ENCODE measurements around the gene KRTAP26-1. TPM values are rescaled to one million over a fixed set of nuclear protein-coding genes. Genes with fewer than 3 reads are reported as not detected.

KRTAP26-1 gene
- total RNA-seq, 2 experiments from 2014 or later: not detected

- POLR2A ChIA-PET: no interaction called here
- no peaks in the 10 kb centered on the region for H3K4me1 Mint-ChIP-seq (ENCODE audit: low read depth)
- no peaks in the 10 kb centered on the region for H3K4me1 ChIP-seq (ENCODE audit: insufficient read depth, low read length)
- no peaks in the 10 kb centered on the region for H3K36me3 ChIP-seq (ENCODE audit: insufficient read depth, low read length)
- H3K27me3 ChIP-seq (ENCODE audit: control insufficient read depth in 1 of 2, insufficient read depth in 2 of 2, low read length in 2 of 2): no peaks in the 10 kb centered on the region
- H3K4me3 Mint-ChIP-seq: no peak overlapping the region
- intact Hi-C loops (cut with DNase I, micrococcal nuclease): no loop called here
- peaks cover 12% of the 10 kb centered on the region for H3K9me3 Mint-ChIP-seq
- H3K9me3 ChIP-seq (ENCODE audit: control insufficient read depth in 1 of 2, insufficient read depth in 1 of 2, low read length in 2 of 2): peaks cover 0 to 13% of the 10 kb centered on the region in 2 experiments
- TF ChIP-seq, protein P1, sequence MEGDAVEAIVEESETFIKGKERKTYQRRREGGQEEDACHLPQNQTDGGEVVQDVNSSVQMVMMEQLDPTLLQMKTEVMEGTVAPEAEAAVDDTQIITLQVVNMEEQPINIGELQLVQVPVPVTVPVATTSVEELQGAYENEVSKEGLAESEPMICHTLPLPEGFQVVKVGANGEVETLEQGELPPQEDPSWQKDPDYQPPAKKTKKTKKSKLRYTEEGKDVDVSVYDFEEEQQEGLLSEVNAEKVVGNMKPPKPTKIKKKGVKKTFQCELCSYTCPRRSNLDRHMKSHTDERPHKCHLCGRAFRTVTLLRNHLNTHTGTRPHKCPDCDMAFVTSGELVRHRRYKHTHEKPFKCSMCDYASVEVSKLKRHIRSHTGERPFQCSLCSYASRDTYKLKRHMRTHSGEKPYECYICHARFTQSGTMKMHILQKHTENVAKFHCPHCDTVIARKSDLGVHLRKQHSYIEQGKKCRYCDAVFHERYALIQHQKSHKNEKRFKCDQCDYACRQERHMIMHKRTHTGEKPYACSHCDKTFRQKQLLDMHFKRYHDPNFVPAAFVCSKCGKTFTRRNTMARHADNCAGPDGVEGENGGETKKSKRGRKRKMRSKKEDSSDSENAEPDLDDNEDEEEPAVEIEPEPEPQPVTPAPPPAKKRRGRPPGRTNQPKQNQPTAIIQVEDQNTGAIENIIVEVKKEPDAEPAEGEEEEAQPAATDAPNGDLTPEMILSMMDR (IDR thresholded peaks at IDR 0.05): no peak
- CTCF ChIA-PET: no interaction called here
- DNase-seq: no peak
- H3K27me3 Mint-ChIP-seq: no peaks in the 10 kb centered on the region
- H3K27ac Mint-ChIP-seq: no peak overlapping the region
- H3K36me3 Mint-ChIP-seq (ENCODE audit: low read depth): no peaks in the 10 kb centered on the region
- H3K4me3 ChIP-seq (ENCODE audit: low read length): no peak overlapping the region
- no peak for ATAC-seq (ENCODE audit: poor library complexity)
- no peak overlapping the region for H3K27ac ChIP-seq (ENCODE audit: low read depth in 1 of 2, low read length in 2 of 2)
These were observed 6.3 kb upstream of the KRTAP26-1 start for GRCh38 chr21:30326390-30326789.

GRCh38 chr21:30315701-30316100 is 4.4 kb downstream of the KRTAP26-1 start:
- no peak for ATAC-seq (ENCODE audit: poor library complexity)
- CTCF ChIA-PET: no interaction called here
- intact Hi-C loops (cut with DNase I, micrococcal nuclease): no loop called here

DNA sequence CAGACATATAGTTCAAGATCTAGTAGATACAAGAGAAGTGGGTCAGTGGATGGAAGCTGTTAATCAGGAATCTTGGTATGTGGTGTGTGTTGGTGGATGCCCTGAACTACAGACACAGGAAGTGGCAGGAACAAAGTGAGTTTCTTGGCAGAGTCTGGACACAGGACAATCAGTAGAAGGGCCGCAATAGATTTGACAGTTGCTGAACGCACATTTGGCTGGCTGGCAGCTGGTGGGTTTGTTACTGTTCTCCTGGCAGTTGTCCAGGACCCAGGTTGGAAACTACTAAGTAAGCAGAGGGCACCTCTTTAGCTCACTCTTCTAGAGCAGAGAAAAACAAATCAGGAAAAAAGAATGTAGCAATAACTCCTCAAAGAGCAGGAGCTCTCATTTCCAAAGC is 13.2 kb downstream of the KRTAP26-1 start:
- Histone ChIP-seq H3K9me3 (ENCODE audit: control insufficient read depth in 1 of 2, insufficient read depth in 1 of 2, low read length in 2 of 2) (no peaks in the 10 kb centered on the region), H3K27ac (ENCODE audit: low read depth in 1 of 2, low read length in 2 of 2) (no peak overlapping the region), H3K36me3 (ENCODE audit: insufficient read depth, low read length) (no peaks in the 10 kb centered on the region), H3K4me1 (ENCODE audit: insufficient read depth, low read length) (no peaks in the 10 kb centered on the region), H3K4me3 (ENCODE audit: low read length) (no peak overlapping the region), H3K27me3 (ENCODE audit: control insufficient read depth in 1 of 2, insufficient read depth in 2 of 2, low read length in 2 of 2) (no peaks in the 10 kb centered on the region)
- no peak overlapping the region for H3K27ac Mint-ChIP-seq
- intact Hi-C loops (cut with DNase I, micrococcal nuclease): no loop called here
- TF ChIP-seq, protein P1 (IDR thresholded peaks at IDR 0.05): no peak
- POLR2A ChIA-PET: interaction anchor here (0.7 kb wide), 1 partner anchor 928 kb away, joined by 3 read pairs; no protein-coding TSS in a partner anchor
- H3K4me1 Mint-ChIP-seq (ENCODE audit: low read depth): no peaks in the 10 kb centered on the region
- H3K4me3 Mint-ChIP-seq: no peak overlapping the region
- H3K36me3 Mint-ChIP-seq (ENCODE audit: low read depth): no peaks in the 10 kb centered on the region
- DNase-seq (no peak), ATAC-seq (ENCODE audit: poor library complexity) (no peak)
- H3K9me3 Mint-ChIP-seq: no peaks in the 10 kb centered on the region
- CTCF ChIA-PET: no interaction called here
- H3K27me3 Mint-ChIP-seq: no peaks in the 10 kb centered on the region

More at GRCh38 chr21:30315701-30316100, 4.4 kb downstream of the KRTAP26-1 start:
- TF ChIP-seq, protein P1 (IDR thresholded peaks at IDR 0.05): no peak
- Histone ChIP-seq H3K27me3 (ENCODE audit: control insufficient read depth in 1 of 2, insufficient read depth in 2 of 2, low read length in 2 of 2) (no peaks in the 10 kb centered on the region), H3K9me3 (ENCODE audit: control insufficient read depth in 1 of 2, insufficient read depth in 1 of 2, low read length in 2 of 2) (peaks cover 0 to 4% of the 10 kb centered on the region in 2 experiments), H3K36me3 (ENCODE audit: insufficient read depth, low read length) (no peaks in the 10 kb centered on the region), H3K27ac (ENCODE audit: low read depth in 1 of 2, low read length in 2 of 2) (no peak overlapping the region), H3K4me1 (ENCODE audit: insufficient read depth, low read length) (no peaks in the 10 kb centered on the region), H3K4me3 (ENCODE audit: low read length) (no peak overlapping the region)
- DNase-seq: no peak
- POLR2A ChIA-PET: no interaction called here
- no peak overlapping the region for H3K27ac Mint-ChIP-seq
- no peaks in the 10 kb centered on the region for H3K36me3 Mint-ChIP-seq (ENCODE audit: low read depth)
- H3K27me3 Mint-ChIP-seq: no peaks in the 10 kb centered on the region
- H3K9me3 Mint-ChIP-seq: peaks cover 2% of the 10 kb centered on the region
- H3K4me3 Mint-ChIP-seq: no peak overlapping the region
- H3K4me1 Mint-ChIP-seq (ENCODE audit: low read depth): no peaks in the 10 kb centered on the region
